Stimulated activated naive CD8-positive, alpha-beta T cell treated with anti-CD3 and anti-CD28 coated beads, Interleukin-15, Interleukin-2, amounts not matched to agents 100 U/mL and 50 U/mL, for 24 hours (primary cell): ENCODE data around the gene MCL1.

Experiments
- ATAC-seq: fragments of 150-1000 bp; cut with Tn5 transposase; one replicate; pipeline ENCODE4 v1.10.0; 2021
- DNase-seq: peaks from one replicate; pipeline ENCODE4 v3.0.0; 2021

Gene MCL1

GRCh38 chr1:150537732-150538684, 41.4 kb downstream of the MCL1 start:
- ATAC-seq (no peak), DNase-seq (no peak)

- ATAC-seq (no peak), DNase-seq (no peak)
Measured at GRCh38 chr1:150536836-150537731, 42.3 kb downstream of the MCL1 start.

- DNase-seq (no peak), ATAC-seq (no peak)
Measured at GRCh38 chr1:150535511-150536287, 43.7 kb downstream of the MCL1 start.

DNA sequence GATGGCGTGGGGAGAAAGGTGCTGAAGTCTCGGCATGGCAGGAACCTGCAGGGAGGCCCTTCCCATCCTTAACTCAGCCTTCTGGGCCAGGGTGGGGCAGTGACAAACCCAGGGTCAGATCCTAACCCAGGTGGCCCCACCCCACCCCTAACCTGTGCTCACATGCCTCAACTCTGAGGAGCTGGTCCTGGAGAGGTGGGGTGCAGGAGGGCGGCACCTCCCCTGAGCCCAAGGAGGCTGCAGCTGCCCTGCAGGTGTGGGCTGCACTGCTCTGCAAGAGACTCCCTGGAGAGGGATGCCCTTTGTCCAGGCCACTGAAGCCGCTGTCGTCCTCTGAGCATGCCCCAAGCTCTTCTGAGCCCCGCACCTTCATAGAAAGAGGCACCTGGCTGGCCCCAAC, 45.4 kb downstream of the MCL1 start:
- no peak for ATAC-seq

GRCh38 chr1:150532860-150533259, 46.5 kb downstream of the MCL1 start:
- DNase-seq (no peak), ATAC-seq (no peak)

More for the DNA sequence above, 45.4 kb downstream of the MCL1 start:
- DNase-seq, result no peak

- DNase-seq (no peak), ATAC-seq (no peak)
Measured at GRCh38 chr1:150530491-150531159, 48.8 kb downstream of the MCL1 start.

GRCh38 chr1:150529017-150529416, 50.4 kb downstream of the MCL1 start:
- ATAC-seq (no peak), DNase-seq (no peak)

DNA sequence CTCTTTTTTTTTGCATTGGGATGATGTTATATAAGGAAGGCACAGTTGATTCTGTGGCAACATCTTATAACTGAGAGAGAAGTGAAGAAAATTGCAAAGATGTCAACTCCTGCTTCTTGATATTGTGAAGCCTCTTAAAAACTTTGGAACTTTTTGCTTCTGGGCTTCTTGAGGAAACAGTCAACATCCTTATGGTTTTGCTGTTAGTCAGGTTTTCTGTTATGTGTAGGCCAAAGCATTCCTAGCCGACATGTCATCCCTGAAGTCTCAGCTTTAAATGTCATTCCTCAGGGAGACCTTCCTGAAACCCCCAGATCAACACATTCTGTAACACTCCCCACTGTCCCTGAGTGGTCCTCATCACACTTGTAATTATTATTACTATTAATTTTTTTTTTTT, 51.2 kb downstream of the MCL1 start:
- no peak for DNase-seq
- ATAC-seq, result no peak

DNA sequence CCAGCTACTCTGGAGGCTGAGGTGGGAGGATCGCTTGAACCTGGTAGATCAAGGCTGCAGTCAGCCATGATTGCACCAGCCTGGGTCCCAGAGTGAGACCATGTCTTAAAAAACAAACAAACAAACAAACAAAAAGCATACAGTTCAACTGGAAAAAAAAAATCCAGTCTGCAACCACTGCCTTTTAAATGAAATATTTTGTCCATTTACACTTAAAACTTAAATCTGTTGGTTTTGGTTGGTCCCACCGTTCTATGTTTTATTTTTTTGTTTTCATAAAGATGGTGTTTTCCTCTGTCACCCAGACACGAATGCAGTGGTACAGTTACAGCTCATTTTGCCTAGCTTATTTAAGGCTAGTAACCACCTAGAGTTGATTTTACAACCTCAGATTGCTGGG, 54.1 kb downstream of the MCL1 start:
- ATAC-seq, result no peak
- no peak for DNase-seq
